Activated CD4-positive, alpha-beta T cell treated with anti-CD3 and anti-CD28 coated beads, Interleukin-2, amount 50 U/mL, for 16 hours (primary cell): ENCODE measurements around the gene PAM.

Experiments
- DNase-seq: peaks from one replicate; pipeline ENCODE4 v3.0.0-alpha.2; 2020

The PAM gene

GRCh38 chr5:102815540-102816332, 60.6 kb downstream of the PAM start:
- DNase-seq, result peak; percentile 18

GRCh38 chr5:102818345-102818744, 63.2 kb downstream of the PAM start:
- no peak for DNase-seq

- peak; percentile 5 for DNase-seq
Measured at GRCh38 chr5:102818934-102819333, 63.8 kb downstream of the PAM start.

GRCh38 chr5:102819634-102820033, 64.5 kb downstream of the PAM start:
- DNase-seq, result no peak

GRCh38 chr5:102823441-102823874, 68.4 kb downstream of the PAM start:
- DNase-seq, result no peak

- no peak for DNase-seq
Measured at GRCh38 chr5:102826629-102827028, 71.5 kb downstream of the PAM start.

GRCh38 chr5:102830241-102830640, 75.1 kb downstream of the PAM start:
- DNase-seq, result no peak

GRCh38 chr5:102832445-102832844, 77.3 kb downstream of the PAM start:
- no peak for DNase-seq

GRCh38 chr5:102833146-102833545, 78.0 kb downstream of the PAM start:
- no peak for DNase-seq

- no peak for DNase-seq
Measured at GRCh38 chr5:102834438-102834964, 79.4 kb downstream of the PAM start.

GRCh38 chr5:102835717-102836116, 80.6 kb downstream of the PAM start:
- no peak for DNase-seq

- no peak for DNase-seq
Measured at GRCh38 chr5:102841021-102841420, 85.9 kb downstream of the PAM start.

- no peak for DNase-seq
Measured at GRCh38 chr5:102843997-102844396, 88.9 kb downstream of the PAM start.

GRCh38 chr5:102845041-102845440, 89.9 kb downstream of the PAM start:
- DNase-seq, result no peak

- DNase-seq, result no peak
Measured at GRCh38 chr5:102850503-102850902, 95.4 kb downstream of the PAM start.

GRCh38 chr5:102853680-102854079, 98.6 kb downstream of the PAM start:
- DNase-seq, result peak; percentile 45

- no peak for DNase-seq
Measured at GRCh38 chr5:102855681-102856388, 100.7 kb downstream of the PAM start.

GRCh38 chr5:102856389-102856777, 101.3 kb downstream of the PAM start:
- no peak for DNase-seq

GRCh38 chr5:102857076-102857818, 102.1 kb downstream of the PAM start:
- DNase-seq, result no peak

GRCh38 chr5:102858221-102858620, 103.1 kb downstream of the PAM start:
- DNase-seq, result no peak

- no peak for DNase-seq
Measured at GRCh38 chr5:102858808-102859207, 103.7 kb downstream of the PAM start.

GRCh38 chr5:102860035-102860434, 104.9 kb downstream of the PAM start:
- DNase-seq, result no peak

GRCh38 chr5:102863058-102863457, 108.0 kb downstream of the PAM start:
- DNase-seq, result no peak
